ENCODE results near the gene TOP3B. TPM values are rescaled to one million over a fixed set of nuclear protein-coding genes. Genes with fewer than 3 reads are reported as not detected.

TOP3B gene
- total and polyA plus RNA-seq, 10 of the 15 experiments (the other 5 are each of a cell fraction or from before 2014, with no cell fraction given) = 0.60 to 47.3 (median 33.7) TPM

DNA sequence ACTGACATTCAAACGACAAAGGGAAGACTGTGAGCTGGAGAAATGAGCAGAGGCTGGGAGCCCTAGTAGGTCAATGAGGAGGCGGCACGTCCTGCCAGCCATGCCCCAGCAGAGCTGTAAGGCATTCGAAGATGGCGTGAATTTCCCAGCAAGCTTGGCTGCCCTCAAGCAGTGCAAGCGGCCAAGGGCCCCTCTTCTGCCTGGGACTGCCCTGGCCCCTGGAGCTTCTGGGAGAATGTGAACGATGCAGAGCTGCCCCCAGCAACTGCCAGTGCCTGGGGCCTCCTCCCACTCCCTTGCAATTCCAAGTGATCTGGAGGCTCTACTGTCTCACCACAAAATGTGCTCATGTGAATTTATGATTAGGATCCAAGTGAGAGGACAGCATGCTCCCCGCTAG, 34.2 kb downstream of the TOP3B start:
- H3K36me3 ChIP-seq (ENCODE audit: control insufficient read depth in 2 of 2, insufficient read depth in 2 of 2, low read length in 1 of 2) = no peaks in the 10 kb centered on the region
- H4K20me1 ChIP-seq (ENCODE audit: control insufficient read depth, insufficient read depth) = no peaks in the 10 kb centered on the region
- no TSS peak for BruUV-seq (replicated peaks)
- DNase-seq (ENCODE audit: low read depth, low spot score) (no peak), FAIRE-seq (no peak), ATAC-seq (no peak)
- ChIA-PET POLR2A (interaction anchor here (0.8 kb wide), 1 partner anchor 70 kb away, joined by 6 read pairs; no protein-coding TSS in a partner anchor), CTCF (interaction anchor here (7.2 kb wide), 1 partner anchor 9 kb away, joined by 82 read pairs; no protein-coding TSS in a partner anchor), RAD21 (ENCODE audit: unreplicated experiment) (no interaction called here), SMC1A (ENCODE audit: uncharacterized antibody, unreplicated experiment) (no interaction called here)
- no peak overlapping the region for H3K9ac ChIP-seq (ENCODE audit: control insufficient read depth, insufficient read depth, low read length)
- no peak overlapping the region for H3K4me3 ChIP-seq
- H2AFZ ChIP-seq (ENCODE audit: control insufficient read depth, low read depth, low read length) = no peak overlapping the region
- H3K79me2 ChIP-seq (ENCODE audit: control insufficient read depth, insufficient read depth, low read length) = no peaks in the 10 kb centered on the region
- no peak overlapping the region for H3K4me2 ChIP-seq (ENCODE audit: control insufficient read depth, insufficient read depth)
- in situ Hi-C loops (cut with MboI) = loop anchor here (5.0 kb wide), 1 partner anchor 236 kb away; no protein-coding TSS in a partner anchor
- TF ChIP-seq EP300 (IDR thresholded peaks at IDR 0.05; ENCODE audit: borderline replicate concordance in 1 of 2, control insufficient read depth in 1 of 2, low read depth in 2 of 2, low read length in 2 of 2) (no peak), RAD21 (IDR thresholded peaks at IDR 0.05; ENCODE audit: insufficient read depth, low read depth, low read length) (no peak), BMI1 (IDR thresholded peaks at IDR 0.05; ENCODE audit: borderline replicate concordance) (no peak), IRF4 (IDR thresholded peaks at IDR 0.05; ENCODE audit: low read depth, low read length) (no peak), MEF2B (IDR thresholded peaks at IDR 0.05; ENCODE audit: partially characterized antibody, poor library complexity, severe bottlenecking) (no peak), NR2C1 (IDR thresholded peaks at IDR 0.05) (no peak), CHD1 (IDR thresholded peaks at IDR 0.05; ENCODE audit: low read depth, low read length) (no peak), SIX5 (IDR thresholded peaks at IDR 0.05; ENCODE audit: low read depth, low read length, severe bottlenecking) (no peak), CBX5 (IDR thresholded peaks at IDR 0.05; ENCODE audit: low read depth) (no peak)
- TF ChIP-seq, protein P1, sequence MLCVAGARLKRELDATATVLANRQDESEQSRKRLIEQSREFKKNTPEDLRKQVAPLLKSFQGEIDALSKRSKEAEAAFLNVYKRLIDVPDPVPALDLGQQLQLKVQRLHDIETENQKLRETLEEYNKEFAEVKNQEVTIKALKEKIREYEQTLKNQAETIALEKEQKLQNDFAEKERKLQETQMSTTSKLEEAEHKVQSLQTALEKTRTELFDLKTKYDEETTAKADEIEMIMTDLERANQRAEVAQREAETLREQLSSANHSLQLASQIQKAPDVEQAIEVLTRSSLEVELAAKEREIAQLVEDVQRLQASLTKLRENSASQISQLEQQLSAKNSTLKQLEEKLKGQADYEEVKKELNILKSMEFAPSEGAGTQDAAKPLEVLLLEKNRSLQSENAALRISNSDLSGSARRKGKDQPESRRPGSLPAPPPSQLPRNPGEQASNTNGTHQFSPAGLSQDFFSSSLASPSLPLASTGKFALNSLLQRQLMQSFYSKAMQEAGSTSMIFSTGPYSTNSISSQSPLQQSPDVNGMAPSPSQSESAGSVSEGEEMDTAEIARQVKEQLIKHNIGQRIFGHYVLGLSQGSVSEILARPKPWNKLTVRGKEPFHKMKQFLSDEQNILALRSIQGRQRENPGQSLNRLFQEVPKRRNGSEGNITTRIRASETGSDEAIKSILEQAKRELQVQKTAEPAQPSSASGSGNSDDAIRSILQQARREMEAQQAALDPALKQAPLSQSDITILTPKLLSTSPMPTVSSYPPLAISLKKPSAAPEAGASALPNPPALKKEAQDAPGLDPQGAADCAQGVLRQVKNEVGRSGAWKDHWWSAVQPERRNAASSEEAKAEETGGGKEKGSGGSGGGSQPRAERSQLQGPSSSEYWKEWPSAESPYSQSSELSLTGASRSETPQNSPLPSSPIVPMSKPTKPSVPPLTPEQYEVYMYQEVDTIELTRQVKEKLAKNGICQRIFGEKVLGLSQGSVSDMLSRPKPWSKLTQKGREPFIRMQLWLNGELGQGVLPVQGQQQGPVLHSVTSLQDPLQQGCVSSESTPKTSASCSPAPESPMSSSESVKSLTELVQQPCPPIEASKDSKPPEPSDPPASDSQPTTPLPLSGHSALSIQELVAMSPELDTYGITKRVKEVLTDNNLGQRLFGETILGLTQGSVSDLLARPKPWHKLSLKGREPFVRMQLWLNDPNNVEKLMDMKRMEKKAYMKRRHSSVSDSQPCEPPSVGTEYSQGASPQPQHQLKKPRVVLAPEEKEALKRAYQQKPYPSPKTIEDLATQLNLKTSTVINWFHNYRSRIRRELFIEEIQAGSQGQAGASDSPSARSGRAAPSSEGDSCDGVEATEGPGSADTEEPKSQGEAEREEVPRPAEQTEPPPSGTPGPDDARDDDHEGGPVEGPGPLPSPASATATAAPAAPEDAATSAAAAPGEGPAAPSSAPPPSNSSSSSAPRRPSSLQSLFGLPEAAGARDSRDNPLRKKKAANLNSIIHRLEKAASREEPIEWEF (IDR thresholded peaks at IDR 0.05; ENCODE audit: insufficient replicate concordance, low read depth, low read length) = no peak
- TF ChIP-seq, protein P2, sequence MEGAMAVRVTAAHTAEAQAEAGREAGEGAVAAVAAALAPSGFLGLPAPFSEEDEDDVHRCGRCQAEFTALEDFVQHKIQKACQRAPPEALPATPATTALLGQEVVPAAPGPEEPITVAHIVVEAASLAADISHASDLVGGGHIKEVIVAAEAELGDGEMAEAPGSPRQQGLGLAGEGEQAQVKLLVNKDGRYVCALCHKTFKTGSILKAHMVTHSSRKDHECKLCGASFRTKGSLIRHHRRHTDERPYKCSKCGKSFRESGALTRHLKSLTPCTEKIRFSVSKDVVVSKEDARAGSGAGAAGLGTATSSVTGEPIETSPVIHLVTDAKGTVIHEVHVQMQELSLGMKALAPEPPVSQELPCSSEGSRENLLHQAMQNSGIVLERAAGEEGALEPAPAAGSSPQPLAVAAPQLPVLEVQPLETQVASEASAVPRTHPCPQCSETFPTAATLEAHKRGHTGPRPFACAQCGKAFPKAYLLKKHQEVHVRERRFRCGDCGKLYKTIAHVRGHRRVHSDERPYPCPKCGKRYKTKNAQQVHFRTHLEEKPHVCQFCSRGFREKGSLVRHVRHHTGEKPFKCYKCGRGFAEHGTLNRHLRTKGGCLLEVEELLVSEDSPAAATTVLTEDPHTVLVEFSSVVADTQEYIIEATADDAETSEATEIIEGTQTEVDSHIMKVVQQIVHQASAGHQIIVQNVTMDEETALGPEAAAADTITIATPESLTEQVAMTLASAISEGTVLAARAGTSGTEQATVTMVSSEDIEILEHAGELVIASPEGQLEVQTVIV (IDR thresholded peaks at IDR 0.05; ENCODE audit: borderline replicate concordance, partially characterized antibody) = no peak
- no peaks in the 10 kb centered on the region; the same call in 1 of the 2 replicates for H3K4me1 ChIP-seq (ENCODE audit: control insufficient read depth, insufficient read depth, low read length)
- no peaks in the 10 kb centered on the region for H3K27me3 ChIP-seq (replicated peaks in 1 of 2; ENCODE audit: control insufficient read depth in 2 of 2, insufficient read depth in 2 of 2, low read length in 1 of 2)
- H3K27ac ChIP-seq (ENCODE audit: control insufficient read depth, insufficient read depth) = no peak overlapping the region
- WGBS (ENCODE audit: insufficient coverage, insufficient replicate concordance, low lambda C conversion rate, missing lambda C conversion rate) = 56% methylated on average over 8 of the region's 8 CpGs
- H3K9me3 ChIP-seq (replicated peaks; ENCODE audit: control insufficient read depth, insufficient read depth, low read length) = no peaks in the 10 kb centered on the region
- intact Hi-C loops (cut with micrococcal nuclease; ENCODE audit: unreplicated experiment) = no loop called here
